NT2/D1 (cell line): ENCODE data around the gene NME9.

Experiments
- DNase-seq: peaks from one replicate; pipeline ENCODE4 v3.0.0-alpha.2; 2011; ENCODE audit warnings: low read depth, low spot score
- H3K27me3 ChIP-seq: 2 replicates; pipeline ENCODE4 v1.6.0; 2011; ENCODE audit warnings: mild to moderate bottlenecking; ENCODE audit not compliant: insufficient read length, insufficient read depth
- H3K36me3 ChIP-seq: 2 replicates; pipeline ENCODE4 v1.6.1; 2011; ENCODE audit warnings: mild to moderate bottlenecking, low read length, mixed read lengths; ENCODE audit not compliant: insufficient read depth, insufficient read length
- H3K4me1 ChIP-seq: 2 replicates; pipeline ENCODE4 v1.5.1; 2011; ENCODE audit not compliant: insufficient read depth, insufficient read length
- H3K4me3 ChIP-seq: 2 replicates; pipeline ENCODE4 v1.5.1; 2011; ENCODE audit warnings: low read depth; ENCODE audit not compliant: insufficient read length
- H3K9ac ChIP-seq: 2 replicates; pipeline ENCODE4 v1.6.0; 2011; ENCODE audit warnings: low read depth; ENCODE audit not compliant: insufficient read length
- H3K9me3 ChIP-seq: 2 replicates; pipeline ENCODE4 v1.5.1; 2011; ENCODE audit warnings: mild to moderate bottlenecking, low read length; ENCODE audit not compliant: insufficient read depth
- SUZ12 ChIP-seq: IDR thresholded peaks from 2 replicates; pipeline ENCODE4 v1.6.1; 2011; ENCODE audit not compliant: insufficient read length, insufficient read depth; ENCODE audit errors: extremely low read depth
- YY1 ChIP-seq: IDR thresholded peaks from 2 replicates; pipeline ENCODE4 v1.6.1; 2011; ENCODE audit not compliant: insufficient read length, insufficient read depth
- ZNF274 ChIP-seq: IDR thresholded peaks from 2 replicates; pipeline ENCODE4 v1.6.1; 2011; ENCODE audit warnings: mild to moderate bottlenecking, low read depth, low read length

NME9 gene

DNA sequence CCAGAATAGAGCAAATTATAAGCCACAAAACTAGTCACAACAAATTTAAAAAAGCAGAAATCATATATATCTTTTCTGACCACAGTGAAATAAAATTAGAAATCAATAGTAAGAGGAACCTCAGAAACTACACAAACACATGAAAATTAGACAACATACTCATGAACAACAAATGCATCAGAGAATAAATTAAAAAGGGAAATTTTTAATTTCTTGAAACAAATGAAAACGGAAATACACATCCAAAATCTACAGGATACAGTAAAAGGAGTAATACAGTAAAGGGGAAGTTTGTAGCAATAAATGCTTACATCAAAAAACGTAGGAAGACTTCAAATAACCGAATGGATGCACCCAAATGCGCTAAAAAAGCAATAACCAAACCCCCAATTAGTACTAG is 19.2 kb downstream of the NME9 start:
- Histone ChIP-seq H3K27me3 (no peaks in the 10 kb centered on the region), H3K4me3 (no peak overlapping the region), H3K9ac (no peak overlapping the region), H3K4me1 (no peaks in the 10 kb centered on the region), H3K9me3 (peaks cover 22% of the 10 kb centered on the region), H3K36me3 (no peaks in the 10 kb centered on the region)
- TF ChIP-seq SUZ12 (no peak), ZNF274 (no peak), YY1 (no peak)
- no peak for DNase-seq

DNA sequence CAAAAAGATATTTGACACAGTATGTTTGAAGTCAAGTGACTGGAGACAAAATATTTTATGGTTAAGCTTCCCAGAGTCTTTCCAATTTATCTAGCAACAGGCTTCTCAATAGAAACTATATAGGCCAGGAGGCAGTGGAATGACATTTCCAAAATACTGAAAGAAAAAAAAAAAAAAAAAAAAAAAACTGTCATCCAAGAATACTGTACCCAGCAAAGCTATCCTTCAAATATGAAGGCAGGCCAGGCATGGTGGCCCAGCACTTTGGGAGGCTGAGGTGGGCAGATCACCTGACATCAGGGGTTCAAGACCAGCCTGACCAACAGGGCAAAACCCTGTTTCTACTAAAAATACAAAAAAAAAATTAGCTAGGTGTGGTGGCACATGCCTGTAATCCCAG is 20.9 kb downstream of the NME9 start:
- no peaks in the 10 kb centered on the region for H3K36me3 ChIP-seq
- TF ChIP-seq YY1 (no peak), SUZ12 (no peak), ZNF274 (no peak)
- H3K27me3 ChIP-seq: no peaks in the 10 kb centered on the region
- H3K4me3 ChIP-seq: no peak overlapping the region
- DNase-seq: no peak
- no peak overlapping the region for H3K9ac ChIP-seq
- peaks cover 22% of the 10 kb centered on the region for H3K9me3 ChIP-seq
- no peaks in the 10 kb centered on the region for H3K4me1 ChIP-seq

DNA sequence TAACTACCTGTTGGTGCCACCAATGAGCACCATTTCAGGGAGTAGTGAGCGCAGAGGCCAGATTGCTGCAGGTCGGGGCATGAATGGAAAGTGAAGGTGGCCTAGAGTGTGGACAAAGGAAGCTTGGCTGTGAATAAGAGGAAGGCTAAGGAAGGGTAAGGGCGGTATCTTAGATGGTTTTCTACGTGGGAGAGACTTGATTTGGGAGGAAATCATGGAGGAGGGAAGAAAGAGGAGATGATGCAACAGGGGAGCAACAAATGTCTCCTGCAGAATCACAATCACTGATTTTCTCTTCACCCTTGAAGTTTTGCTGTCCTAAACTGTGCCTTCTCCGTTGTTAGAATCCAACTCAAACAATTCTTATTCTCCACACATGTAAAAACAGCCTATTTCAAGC is 21.8 kb downstream of the NME9 start:
- Histone ChIP-seq H3K9me3 (peaks cover 22% of the 10 kb centered on the region), H3K36me3 (no peaks in the 10 kb centered on the region), H3K9ac (no peak overlapping the region), H3K4me1 (no peaks in the 10 kb centered on the region), H3K27me3 (no peaks in the 10 kb centered on the region), H3K4me3 (no peak overlapping the region)
- TF ChIP-seq YY1 (no peak), ZNF274 (no peak), SUZ12 (no peak)
- DNase-seq: no peak

DNA sequence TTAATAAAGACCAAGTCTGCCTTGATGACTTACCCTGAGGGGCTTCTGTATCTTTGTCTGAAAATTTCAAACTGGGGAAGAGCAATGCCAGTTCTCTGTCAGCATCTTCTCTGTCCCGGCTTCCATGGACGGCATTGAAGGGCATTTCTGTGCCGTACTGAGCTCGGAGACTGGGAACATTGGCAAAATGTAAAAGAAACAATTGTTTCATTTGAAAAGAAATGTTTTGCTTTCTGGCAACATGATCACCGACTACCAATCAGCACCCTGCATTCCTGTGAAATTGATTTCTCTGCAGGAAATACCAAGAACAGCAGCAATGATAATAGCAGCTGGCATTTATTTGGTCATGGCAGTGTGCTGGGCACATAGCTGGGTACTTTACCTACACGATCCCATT is 26.2 kb downstream of the NME9 start:
- Histone ChIP-seq H3K36me3 (peaks cover 12% of the 10 kb centered on the region), H3K4me1 (no peaks in the 10 kb centered on the region), H3K4me3 (no peak overlapping the region), H3K9ac (no peak overlapping the region), H3K9me3 (peaks cover 12% of the 10 kb centered on the region), H3K27me3 (no peaks in the 10 kb centered on the region)
- no peak for TF ChIP-seq SUZ12
- no peak for TF ChIP-seq YY1
- TF ChIP-seq ZNF274: no peak
- DNase-seq: no peak

DNA sequence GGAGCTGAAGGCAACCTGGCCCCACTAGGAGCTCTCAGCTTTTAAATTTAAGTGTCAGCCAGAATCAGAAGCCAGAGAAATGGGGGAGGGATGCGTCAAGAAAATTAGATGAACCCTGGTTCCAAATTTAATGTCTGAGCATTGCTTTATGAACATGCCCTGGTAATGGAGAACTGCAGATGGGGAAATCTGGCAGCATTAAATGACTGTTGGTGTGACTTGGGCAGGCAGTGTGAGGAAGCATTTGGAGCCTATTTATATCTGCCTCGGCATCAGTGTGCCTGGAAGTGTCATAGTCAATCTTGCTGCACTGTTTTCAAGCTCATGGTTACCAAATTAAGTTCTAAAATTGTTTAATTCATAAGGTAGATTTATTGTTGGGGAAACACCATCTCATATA is 29.0 kb downstream of the NME9 start:
- peaks cover 34% of the 10 kb centered on the region for H3K36me3 ChIP-seq
- no peaks in the 10 kb centered on the region for H3K4me1 ChIP-seq
- TF ChIP-seq YY1 (no peak), ZNF274 (no peak), SUZ12 (no peak)
- H3K9me3 ChIP-seq: no peaks in the 10 kb centered on the region
- H3K4me3 ChIP-seq: no peak overlapping the region
- DNase-seq: no peak
- H3K9ac ChIP-seq: no peak overlapping the region
- H3K27me3 ChIP-seq: no peaks in the 10 kb centered on the region

DNA sequence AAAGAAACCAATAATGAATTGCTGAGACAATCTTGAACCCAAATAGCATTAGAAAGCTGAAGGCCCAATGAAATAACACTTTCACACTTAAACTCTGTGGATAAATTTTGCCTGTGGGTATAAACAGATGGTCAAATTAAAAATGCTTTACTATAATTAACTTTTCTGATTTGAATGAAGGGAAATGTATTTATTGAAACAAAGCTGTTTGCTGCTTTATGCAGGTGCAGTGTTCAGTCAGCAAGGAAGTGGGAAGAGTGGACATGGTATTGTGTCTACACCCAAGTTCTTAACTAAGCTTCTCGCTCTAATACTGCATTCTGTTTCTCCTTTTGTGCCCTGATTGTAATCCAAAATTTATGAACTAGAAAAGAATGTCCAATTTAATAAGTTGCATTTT is 31.8 kb downstream of the NME9 start:
- no peak for DNase-seq
- no peak for TF ChIP-seq YY1
- TF ChIP-seq ZNF274: no peak
- TF ChIP-seq SUZ12: no peak
- Histone ChIP-seq H3K27me3 (no peaks in the 10 kb centered on the region), H3K9me3 (no peaks in the 10 kb centered on the region), H3K9ac (no peak overlapping the region), H3K4me3 (no peak overlapping the region), H3K36me3 (peaks cover 54% of the 10 kb centered on the region), H3K4me1 (no peaks in the 10 kb centered on the region)

DNA sequence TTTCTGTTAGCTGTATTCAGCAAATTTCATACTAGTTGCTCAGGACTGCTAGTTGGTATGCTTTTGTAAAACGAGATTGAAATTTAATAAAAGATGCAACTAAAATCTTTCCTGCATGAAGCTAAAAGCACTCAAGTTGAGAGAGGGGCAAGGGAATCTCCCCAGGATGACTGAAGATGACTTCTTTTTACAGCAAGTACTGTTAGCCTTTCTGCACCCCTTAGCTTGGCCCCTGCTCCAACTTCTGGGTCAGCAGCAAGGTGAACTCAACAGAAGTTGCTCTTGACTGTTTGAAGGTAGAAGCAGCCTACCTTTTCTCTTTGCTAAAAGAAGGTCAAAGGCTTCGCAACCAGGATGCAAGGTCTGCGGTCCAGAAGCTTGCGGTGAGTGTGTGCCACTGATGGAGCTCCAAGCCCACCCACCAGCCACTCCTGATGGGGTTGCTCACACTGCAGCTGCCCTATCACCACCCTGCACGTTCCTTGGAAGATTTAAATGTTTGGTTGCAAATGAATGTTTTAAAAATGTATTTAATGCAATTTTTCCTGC is 32.5 kb downstream of the NME9 start:
- TF ChIP-seq YY1: no peak
- TF ChIP-seq SUZ12: no peak
- TF ChIP-seq ZNF274: no peak
- no peaks in the 10 kb centered on the region for H3K9me3 ChIP-seq
- no peaks in the 10 kb centered on the region for H3K4me1 ChIP-seq
- H3K9ac ChIP-seq: no peak overlapping the region
- no peak for DNase-seq
- H3K27me3 ChIP-seq: no peaks in the 10 kb centered on the region
- no peak overlapping the region for H3K4me3 ChIP-seq
- H3K36me3 ChIP-seq: peaks cover 59% of the 10 kb centered on the region

DNA sequence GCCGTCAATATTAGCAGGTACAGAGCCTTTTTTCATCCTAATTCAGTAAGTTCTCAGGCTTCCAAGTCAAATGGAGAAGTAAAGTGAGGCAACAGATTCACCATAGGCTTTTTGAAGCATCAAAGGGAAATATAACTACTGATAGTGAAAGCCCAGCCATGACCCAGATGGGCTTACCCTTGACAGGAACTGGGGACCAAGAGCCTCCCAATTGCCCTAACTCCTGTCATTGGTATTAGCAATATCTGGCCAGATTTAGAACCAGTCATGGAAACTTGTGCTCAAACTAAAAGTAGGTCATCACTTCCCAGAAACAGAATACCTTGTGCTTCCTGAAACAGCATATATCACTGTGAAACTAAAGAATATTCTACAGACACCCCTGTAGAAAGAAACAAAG is 33.0 kb downstream of the NME9 start:
- no peak overlapping the region for H3K4me3 ChIP-seq
- no peaks in the 10 kb centered on the region for H3K4me1 ChIP-seq
- no peaks in the 10 kb centered on the region for H3K9me3 ChIP-seq
- no peak for DNase-seq
- TF ChIP-seq ZNF274 (no peak), YY1 (no peak), SUZ12 (no peak)
- H3K27me3 ChIP-seq: no peaks in the 10 kb centered on the region
- H3K36me3 ChIP-seq: peaks cover 60% of the 10 kb centered on the region
- no peak overlapping the region for H3K9ac ChIP-seq
